Upper lobe of left lung (tissue), 4 donors: ENCODE results near the gene THSD7A.

Experiments used
- POLR2A ChIP-seq, 4 donors: fragments of 450-650 bp; IDR thresholded peaks; one replicate each; pipeline ENCODE4 v1.5.1; 2016 to 2017; ENCODE audit warnings: antibody characterized with exemption in 4 of 4, mild to moderate bottlenecking in 2 of 4
- POLR2AphosphoS5 ChIP-seq, 2 donors: sonication (generic); formaldehyde crosslinking; IDR thresholded peaks; one replicate each; pipeline ENCODE4 v1.5.1; 2017; ENCODE audit warnings: antibody characterized with exemption in 2 of 2

DNA sequence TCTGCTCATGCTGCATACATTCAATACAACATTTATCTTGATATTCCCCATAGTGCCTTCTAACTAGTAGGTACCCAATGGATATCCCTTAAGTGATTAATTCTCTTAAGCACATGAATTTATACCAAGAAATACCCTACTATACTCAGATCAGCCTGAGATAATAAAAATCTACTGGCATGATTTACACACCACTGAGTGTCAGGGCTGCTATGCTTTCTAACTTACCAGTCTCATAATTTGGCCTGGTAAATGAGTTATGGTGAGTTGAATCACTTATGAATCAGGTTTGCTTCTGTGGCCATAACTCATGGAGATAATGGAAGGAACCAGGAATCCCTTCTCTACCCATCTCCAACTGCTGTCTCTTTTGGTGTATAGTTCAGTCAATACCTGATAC lies 122.8 kb downstream of the THSD7A start:
- TF ChIP-seq POLR2AphosphoS5 (IDR thresholded peaks at IDR 0.05) (no peak), POLR2A (IDR thresholded peaks at IDR 0.05) (no peak)
